CD4-positive, CD25-positive, alpha-beta regulatory T cell (primary cell): ENCODE measurements around the gene BRF1. TPM values are rescaled to one million over a fixed set of nuclear protein-coding genes. Genes with fewer than 3 reads are reported as not detected.
A peak's percentile ranks its signal among the peaks of the same experiment; 100 is the strongest.
"Not testable (repeated sequence)": the region's sequence is repeated elsewhere in the genome, so short reads cannot be mapped to it uniquely, and the experiment has no call there.

Source experiments
- ATAC-seq, 2 donors: fragments of 150-1000 bp; cut with Tn5 transposase; one replicate each; pipeline ENCODE4 v1.10.0; 2021; ENCODE audit warnings: low read depth in 2 of 2, moderate number of reproducible peaks in 2 of 2, moderate library complexity in 1 of 2
- DNase-seq, 3 donors: peaks; one replicate each; pipeline versions ENCODE4 v3.0.0 to v3.0.0-alpha.2; 2012 to 2022; ENCODE audit warnings: mixed read lengths in 1 of 3
- H3K27ac ChIP-seq: one replicate; pipeline ENCODE4 v1.7.0; 2013; ENCODE audit warnings: mild to moderate bottlenecking, low read length; ENCODE audit not compliant: insufficient read depth, poor library complexity, severe bottlenecking
- H3K27me3 ChIP-seq: one replicate; pipeline ENCODE4 v1.7.0; 2013; ENCODE audit warnings: low read length; ENCODE audit not compliant: control insufficient read depth, insufficient read depth
- H3K36me3 ChIP-seq: one replicate; pipeline ENCODE4 v1.7.0; 2013; ENCODE audit warnings: mild to moderate bottlenecking, low read length, moderate library complexity; ENCODE audit not compliant: control insufficient read depth, insufficient read depth
- H3K4me1 ChIP-seq: 2 replicates; pipeline ENCODE4 v1.7.0; 2013; ENCODE audit warnings: mild to moderate bottlenecking, low read length; ENCODE audit not compliant: insufficient read depth, control insufficient read depth, poor library complexity, severe bottlenecking
- H3K4me3 ChIP-seq: one replicate; pipeline ENCODE4 v1.7.0; 2013; ENCODE audit warnings: low read depth, mild to moderate bottlenecking, low read length, moderate library complexity
- H3K9me3 ChIP-seq, 2 experiments: 1 replicate in 1 of 2; 2 replicates in 1 of 2; pipeline ENCODE4 v1.7.0; 2013; ENCODE audit warnings: low read length in 2 of 2, mild to moderate bottlenecking in 1 of 2, moderate library complexity in 1 of 2; ENCODE audit not compliant: control insufficient read depth in 2 of 2
- H3K27ac Mint-ChIP-seq, 3 donors: one replicate each; pipeline ENCODE4 v1.8.0; 2020 to 2022; ENCODE audit warnings: mild to moderate bottlenecking in 3 of 3, mixed read lengths in 3 of 3, moderate library complexity in 2 of 3
- H3K27me3 Mint-ChIP-seq: one replicate; pipeline ENCODE4 v1.8.0; 2022; ENCODE audit warnings: mild to moderate bottlenecking, mixed read lengths
- H3K36me3 Mint-ChIP-seq: one replicate; pipeline ENCODE4 v1.8.0; 2020; ENCODE audit warnings: mixed read lengths
- H3K4me1 Mint-ChIP-seq, 4 donors: one replicate each; pipeline ENCODE4 v1.8.0; 2020 to 2022; ENCODE audit warnings: mixed read lengths in 4 of 4, mild to moderate bottlenecking in 1 of 4
- H3K4me3 Mint-ChIP-seq, 4 donors: one replicate each; pipeline ENCODE4 v1.8.0; 2020 to 2022; ENCODE audit warnings: mild to moderate bottlenecking in 4 of 4, mixed read lengths in 4 of 4, moderate library complexity in 3 of 4
- H3K9me3 Mint-ChIP-seq, 7 donors: one replicate each; pipeline ENCODE4 v1.8.0; 2020 to 2022; ENCODE audit warnings: mixed read lengths in 7 of 7, mild to moderate bottlenecking in 3 of 7, moderate library complexity in 2 of 7
- polyA plus RNA-seq, 4 donors: library from polyadenylated mRNA; unstranded; fragments of 300-500 nt; fragmentation: Illumina TruSeq; gene quantifications; one replicate each; pipeline ENCODE4 v1.2.3, GENCODE V29; 2021
- total RNA-seq: library from RNA; stranded (reverse); gene quantifications from one replicate; pipeline ENCODE4 v1.2.3, GENCODE V29; 2022

The BRF1 gene
- total and polyA plus RNA-seq, 5 donors from 2014 or later: 5.6 to 58.9 (median 7.6) TPM

DNA sequence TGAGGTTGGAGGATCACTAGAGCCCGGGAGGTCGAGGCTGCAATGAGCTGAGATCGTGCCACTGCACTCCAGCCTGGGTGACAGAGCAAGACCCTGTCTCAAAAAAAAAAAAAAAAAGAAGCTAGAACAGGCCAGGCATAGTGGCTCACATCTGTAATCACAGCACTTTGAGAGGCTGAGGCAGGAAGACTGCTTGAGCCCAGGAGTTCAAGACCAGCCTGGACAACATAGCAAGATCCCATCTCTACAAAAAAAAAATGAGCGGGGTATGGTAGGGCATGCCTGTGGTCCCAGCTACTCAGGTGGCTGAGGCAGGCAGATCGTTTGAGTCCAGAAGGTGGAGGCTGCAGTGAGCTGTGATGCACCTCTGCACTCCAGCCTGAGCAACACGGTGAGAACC lies 11.9 kb downstream of the BRF1 start:
- Mint-ChIP-seq H3K36me3 (peaks cover 14% of the 10 kb centered on the region), H3K27ac (peak overlapping the region in 2 of 3 donors; percentile 20 to 55), H3K4me1 (peaks cover 0 to 37% (median 3%) of the 10 kb centered on the region in 4 donors)
- H3K36me3 ChIP-seq, H3K27ac ChIP-seq, ATAC-seq, H3K27me3 Mint-ChIP-seq, H3K27me3 ChIP-seq, H3K4me3 ChIP-seq, H3K9me3 ChIP-seq, DNase-seq, H3K9me3 Mint-ChIP-seq, H3K4me3 Mint-ChIP-seq: not testable (repeated sequence)
- peaks cover 15% of the 10 kb centered on the region for H3K4me1 ChIP-seq

DNA sequence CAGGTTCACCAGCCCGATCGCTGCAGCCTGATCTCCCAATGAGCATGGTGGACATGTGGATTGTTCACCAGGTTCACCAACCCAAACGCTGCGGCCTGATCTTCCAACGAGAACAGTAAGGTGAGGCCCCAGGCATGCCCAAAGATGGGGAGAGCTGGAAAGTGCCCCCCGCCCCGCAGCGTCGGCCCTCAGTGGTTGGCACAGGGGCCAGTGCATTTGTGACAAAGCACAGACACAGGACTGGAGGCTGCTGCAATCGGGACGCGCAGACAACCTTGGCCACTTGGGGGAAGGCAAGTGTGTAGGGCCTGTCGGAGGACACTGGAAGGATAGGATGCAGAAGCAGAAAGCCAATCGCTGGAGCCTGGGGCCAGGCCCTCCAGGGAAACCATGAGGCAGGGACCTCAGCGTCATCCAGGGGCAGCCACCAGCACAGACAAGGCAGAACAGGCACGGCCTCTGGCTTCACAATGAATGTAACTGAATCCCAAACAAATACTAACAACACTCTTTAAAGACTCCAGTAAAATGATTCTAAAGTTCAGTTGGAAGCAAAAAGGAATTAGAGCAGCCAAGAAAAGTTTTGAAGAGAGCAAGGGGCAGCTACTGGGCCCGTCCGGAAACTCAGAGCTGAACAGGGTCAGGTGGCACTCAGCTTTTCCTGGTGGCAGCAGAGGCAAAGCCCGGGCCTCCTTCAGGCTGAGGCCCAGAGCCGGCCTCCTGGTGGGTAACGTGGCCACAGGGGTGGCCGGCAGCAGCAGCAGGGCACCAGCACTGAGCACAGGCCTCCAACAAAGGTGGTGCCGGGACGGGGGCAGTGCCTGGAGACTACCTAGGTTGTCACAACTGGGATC lies 13.3 kb downstream of the BRF1 start:
- Mint-ChIP-seq H3K4me1 (peaks cover 0 to 32% (median 8%) of the 10 kb centered on the region in 4 donors), H3K9me3 (no peaks in the 10 kb centered on the region), H3K27me3 (peaks cover 5% of the 10 kb centered on the region), H3K36me3 (peaks cover 17% of the 10 kb centered on the region), H3K4me3 (no peak overlapping the region), H3K27ac (no peak overlapping the region)
- Histone ChIP-seq H3K9me3 (no peaks in the 10 kb centered on the region), H3K36me3 (peaks cover 5% of the 10 kb centered on the region), H3K4me1 (no peaks in the 10 kb centered on the region), H3K27me3 (no peaks in the 10 kb centered on the region), H3K4me3 (no peak overlapping the region), H3K27ac (no peak overlapping the region)
- ATAC-seq (no peak), DNase-seq (no peak)

DNA sequence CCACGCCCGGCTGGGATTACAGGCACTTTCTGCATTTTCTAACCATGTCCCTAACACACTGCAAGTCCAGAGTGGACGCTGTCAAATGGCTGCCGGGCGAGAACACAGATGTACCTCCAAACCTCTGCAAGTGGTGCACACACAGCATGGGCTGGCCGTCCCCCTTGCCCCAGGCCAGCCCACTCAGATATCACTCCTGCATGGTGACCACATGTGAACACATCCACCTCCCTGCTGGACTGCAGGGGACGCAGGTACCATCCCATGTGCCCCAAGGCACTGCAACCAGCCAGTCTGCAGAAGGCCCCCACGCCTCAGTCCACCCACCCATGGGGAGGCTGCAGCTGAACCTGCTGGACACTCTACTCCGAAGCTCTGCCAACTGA lies 14.0 kb downstream of the BRF1 start:
- peaks cover 17% of the 10 kb centered on the region for H3K36me3 Mint-ChIP-seq
- peaks cover under 1% of the 10 kb centered on the region for H3K4me1 ChIP-seq
- no peaks in the 10 kb centered on the region for H3K9me3 ChIP-seq
- peaks cover 5% of the 10 kb centered on the region for H3K27me3 Mint-ChIP-seq
- DNase-seq (no peak), ATAC-seq (no peak)
- H3K27me3 ChIP-seq: no peaks in the 10 kb centered on the region
- H3K9me3 Mint-ChIP-seq: no peaks in the 10 kb centered on the region
- peaks cover 5% of the 10 kb centered on the region for H3K36me3 ChIP-seq
- no peak overlapping the region for H3K4me3 ChIP-seq
- H3K27ac Mint-ChIP-seq: no peak overlapping the region
- peaks cover 1 to 31% (median 14%) of the 10 kb centered on the region in 4 donors for H3K4me1 Mint-ChIP-seq
- H3K4me3 Mint-ChIP-seq: no peak overlapping the region
- no peak overlapping the region for H3K27ac ChIP-seq

DNA sequence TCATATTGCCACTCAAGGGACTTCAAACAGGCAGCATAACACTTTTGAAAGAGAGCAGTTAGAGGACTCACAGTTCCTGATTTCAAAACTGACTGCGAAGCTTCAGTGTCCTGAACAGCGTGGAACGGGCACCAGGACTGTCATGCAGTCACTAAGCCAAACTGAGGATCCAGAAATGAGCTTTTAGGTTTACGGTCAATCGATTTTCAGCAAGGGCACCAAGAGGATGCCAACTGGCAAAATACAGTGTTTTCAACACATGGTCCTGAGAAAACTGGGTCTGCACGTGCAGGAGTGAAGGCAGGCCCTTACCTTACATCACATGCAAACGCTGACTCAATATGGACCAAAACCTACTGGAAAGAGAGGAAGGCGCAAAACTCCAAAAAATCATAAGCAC lies 15.6 kb downstream of the BRF1 start:
- H3K4me3 ChIP-seq: no peak overlapping the region
- H3K27me3 ChIP-seq: no peaks in the 10 kb centered on the region
- H3K36me3 ChIP-seq: peaks cover 5% of the 10 kb centered on the region
- Mint-ChIP-seq H3K4me1 (peaks cover 4 to 28% (median 16%) of the 10 kb centered on the region in 4 donors), H3K36me3 (peaks cover 17% of the 10 kb centered on the region), H3K9me3 (no peaks in the 10 kb centered on the region), H3K27me3 (peaks cover 5% of the 10 kb centered on the region), H3K4me3 (no peak overlapping the region), H3K27ac (no peak overlapping the region)
- H3K9me3 ChIP-seq: no peaks in the 10 kb centered on the region
- H3K4me1 ChIP-seq: peaks cover 3% of the 10 kb centered on the region
- H3K27ac ChIP-seq: no peak overlapping the region
- no peak for ATAC-seq
- no peak for DNase-seq

DNA sequence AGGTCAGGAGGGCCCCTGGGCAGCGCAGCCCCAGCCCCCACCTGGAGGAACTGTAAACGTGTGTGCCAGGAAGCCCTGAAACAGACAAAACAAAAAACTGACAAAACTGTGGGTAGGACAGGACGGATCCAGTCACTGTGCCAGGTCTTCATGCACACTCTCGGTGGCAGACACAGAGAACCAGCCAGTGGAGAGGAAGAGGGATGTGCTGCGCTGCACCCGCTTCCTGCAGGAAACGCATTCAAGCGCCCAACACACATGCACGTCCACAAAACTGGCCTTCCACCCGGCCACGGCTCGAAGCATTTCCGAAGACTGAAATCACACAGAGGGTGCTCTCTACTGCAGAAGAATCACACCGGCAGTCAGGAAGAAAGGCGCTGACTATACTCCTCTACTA lies 16.9 kb downstream of the BRF1 start:
- peaks cover 3% of the 10 kb centered on the region for H3K4me1 ChIP-seq
- peaks cover 1% of the 10 kb centered on the region for H3K27me3 Mint-ChIP-seq
- no peak overlapping the region for H3K27ac ChIP-seq
- peaks cover 17% of the 10 kb centered on the region for H3K36me3 Mint-ChIP-seq
- no peaks in the 10 kb centered on the region for H3K27me3 ChIP-seq
- H3K27ac Mint-ChIP-seq: no peak overlapping the region
- H3K4me3 ChIP-seq: no peak overlapping the region
- no peak overlapping the region for H3K4me3 Mint-ChIP-seq
- no peaks in the 10 kb centered on the region for H3K9me3 ChIP-seq
- ATAC-seq (no peak), DNase-seq (peak in 1 of 3 donors; percentile 45)
- H3K9me3 Mint-ChIP-seq: no peaks in the 10 kb centered on the region
- H3K36me3 ChIP-seq: peaks cover 5% of the 10 kb centered on the region
- peaks cover 9 to 32% (median 17%) of the 10 kb centered on the region in 4 donors for H3K4me1 Mint-ChIP-seq

DNA sequence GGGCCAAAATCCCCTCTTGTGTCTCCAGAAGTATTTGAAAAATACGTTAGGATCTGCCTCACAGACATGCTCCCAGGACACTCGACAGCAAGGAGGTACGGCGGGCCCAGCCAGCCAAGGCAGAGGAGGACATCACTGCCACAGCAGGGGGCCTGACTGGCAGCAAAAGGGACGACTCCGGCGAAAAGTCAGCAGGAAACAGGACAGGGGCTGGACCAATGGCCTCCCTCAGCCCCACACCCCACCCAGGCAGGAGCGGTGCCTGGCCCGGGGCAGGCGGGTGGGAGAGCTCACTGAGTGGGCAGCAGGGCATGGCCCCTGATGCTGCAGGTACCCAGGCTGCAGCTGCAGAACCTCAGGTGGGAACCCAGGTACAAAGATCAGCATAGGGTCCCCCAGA lies 17.8 kb downstream of the BRF1 start:
- peaks cover 3% of the 10 kb centered on the region for H3K4me1 ChIP-seq
- no peaks in the 10 kb centered on the region for H3K9me3 Mint-ChIP-seq
- no peak for ATAC-seq
- H3K27me3 Mint-ChIP-seq: no peaks in the 10 kb centered on the region
- H3K27me3 ChIP-seq: no peaks in the 10 kb centered on the region
- H3K4me3 Mint-ChIP-seq: peak overlapping the region in 1 of 4 donors; percentile 24
- peaks cover 9 to 35% (median 17%) of the 10 kb centered on the region in 4 donors for H3K4me1 Mint-ChIP-seq
- H3K36me3 Mint-ChIP-seq: peaks cover 17% of the 10 kb centered on the region
- DNase-seq: no peak
- peaks cover 5% of the 10 kb centered on the region for H3K36me3 ChIP-seq
- H3K9me3 ChIP-seq: no peaks in the 10 kb centered on the region
- no peak overlapping the region for H3K27ac Mint-ChIP-seq
- no peak overlapping the region for H3K4me3 ChIP-seq
- no peak overlapping the region for H3K27ac ChIP-seq

DNA sequence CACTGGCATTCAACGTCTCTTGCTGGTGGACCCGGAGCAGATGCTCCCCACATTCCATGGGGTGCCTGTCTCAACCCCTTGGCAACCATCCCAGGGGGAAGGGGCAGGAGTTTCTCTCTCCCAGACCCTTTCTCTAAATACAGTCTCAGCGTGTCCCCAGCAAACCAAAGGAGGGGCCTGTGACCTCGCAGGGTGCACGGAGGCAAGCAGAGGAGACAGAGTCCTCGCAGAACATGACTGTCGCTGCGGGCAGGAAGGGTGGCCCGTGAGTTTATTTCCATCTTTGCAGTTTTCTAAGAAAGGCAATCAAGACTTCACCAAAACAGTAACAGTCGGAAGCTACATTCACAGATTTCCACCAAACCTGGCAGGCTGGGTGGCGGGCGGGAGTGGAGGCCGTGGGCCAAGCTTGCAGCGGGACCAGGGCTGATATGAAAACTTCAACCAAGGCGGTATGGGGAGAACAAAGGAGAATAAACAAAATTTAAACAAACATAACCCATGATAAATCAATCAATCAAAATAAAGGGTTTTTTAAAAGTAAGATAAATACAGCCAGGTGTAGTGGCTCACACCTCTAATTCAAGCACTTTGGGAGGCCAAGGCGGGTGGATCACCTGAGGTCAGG lies 18.6 kb downstream of the BRF1 start:
- Mint-ChIP-seq H3K4me3 (peak overlapping the region in 2 of 4 donors; percentile 4 to 51), H3K36me3 (peaks cover 17% of the 10 kb centered on the region), H3K4me1 (peaks cover 9 to 30% (median 17%) of the 10 kb centered on the region in 4 donors), H3K27me3 (no peaks in the 10 kb centered on the region), H3K27ac (peak overlapping the region; percentile 45 to 68 (median 68)), H3K9me3 (no peaks in the 10 kb centered on the region)
- H3K4me3 ChIP-seq: no peak overlapping the region
- ATAC-seq: no peak
- H3K27ac ChIP-seq: no peak overlapping the region
- no peak for DNase-seq
- no peaks in the 10 kb centered on the region for H3K27me3 ChIP-seq
- peaks cover 3% of the 10 kb centered on the region for H3K4me1 ChIP-seq
- no peaks in the 10 kb centered on the region for H3K9me3 ChIP-seq
- peaks cover 5% of the 10 kb centered on the region for H3K36me3 ChIP-seq
